ENCODE measurements around the gene FUZ.

DNA sequence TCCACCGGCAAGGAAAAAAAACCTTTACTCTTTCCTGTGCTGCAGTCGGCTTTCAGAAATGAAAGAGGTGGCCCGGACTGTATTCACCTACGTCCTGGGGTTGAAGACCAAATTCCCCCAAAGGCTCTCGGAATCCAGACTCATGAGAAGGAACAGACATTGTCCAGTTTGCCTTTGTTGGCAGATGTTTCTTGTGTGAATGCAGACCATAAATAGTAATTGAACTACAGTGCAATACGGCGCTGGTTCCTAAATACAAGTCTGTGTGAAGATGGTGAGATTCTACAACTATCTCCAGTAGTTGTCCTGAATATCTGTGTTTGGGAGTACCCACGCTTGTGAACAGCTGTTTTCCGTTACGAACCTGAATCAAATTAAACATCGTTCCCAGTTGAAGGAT, 26.6 kb upstream of the FUZ start:
- TF ChIP-seq SP1 (IDR thresholded peaks at IDR 0.05; ENCODE audit: low read depth, low read length), result no peak
- no peak for TF ChIP-seq CREB1 (IDR thresholded peaks at IDR 0.05)
- TF ChIP-seq ZNF274 (IDR thresholded peaks at IDR 0.05; ENCODE audit: borderline replicate concordance, extremely low read depth, low read length), result no peak
- TF ChIP-seq, protein P1, sequence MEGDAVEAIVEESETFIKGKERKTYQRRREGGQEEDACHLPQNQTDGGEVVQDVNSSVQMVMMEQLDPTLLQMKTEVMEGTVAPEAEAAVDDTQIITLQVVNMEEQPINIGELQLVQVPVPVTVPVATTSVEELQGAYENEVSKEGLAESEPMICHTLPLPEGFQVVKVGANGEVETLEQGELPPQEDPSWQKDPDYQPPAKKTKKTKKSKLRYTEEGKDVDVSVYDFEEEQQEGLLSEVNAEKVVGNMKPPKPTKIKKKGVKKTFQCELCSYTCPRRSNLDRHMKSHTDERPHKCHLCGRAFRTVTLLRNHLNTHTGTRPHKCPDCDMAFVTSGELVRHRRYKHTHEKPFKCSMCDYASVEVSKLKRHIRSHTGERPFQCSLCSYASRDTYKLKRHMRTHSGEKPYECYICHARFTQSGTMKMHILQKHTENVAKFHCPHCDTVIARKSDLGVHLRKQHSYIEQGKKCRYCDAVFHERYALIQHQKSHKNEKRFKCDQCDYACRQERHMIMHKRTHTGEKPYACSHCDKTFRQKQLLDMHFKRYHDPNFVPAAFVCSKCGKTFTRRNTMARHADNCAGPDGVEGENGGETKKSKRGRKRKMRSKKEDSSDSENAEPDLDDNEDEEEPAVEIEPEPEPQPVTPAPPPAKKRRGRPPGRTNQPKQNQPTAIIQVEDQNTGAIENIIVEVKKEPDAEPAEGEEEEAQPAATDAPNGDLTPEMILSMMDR (IDR thresholded peaks at IDR 0.05; ENCODE audit: control extremely low read depth in 1 of 3, insufficient read depth in 1 of 3, low read depth in 1 of 3, low read length in 3 of 3), result no peak
- TF ChIP-seq YY1 (IDR thresholded peaks at IDR 0.05; ENCODE audit: low read depth, low read length), result no peak
- no peak for TF ChIP-seq JUN (IDR thresholded peaks at IDR 0.05; ENCODE audit: low read depth, low read length)
- no peak for TF ChIP-seq SUZ12 (IDR thresholded peaks at IDR 0.05; ENCODE audit: low read length)
- TF ChIP-seq, protein P2, sequence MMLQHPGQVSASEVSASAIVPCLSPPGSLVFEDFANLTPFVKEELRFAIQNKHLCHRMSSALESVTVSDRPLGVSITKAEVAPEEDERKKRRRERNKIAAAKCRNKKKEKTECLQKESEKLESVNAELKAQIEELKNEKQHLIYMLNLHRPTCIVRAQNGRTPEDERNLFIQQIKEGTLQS (IDR thresholded peaks at IDR 0.05; ENCODE audit: insufficient read depth, low read depth, low read length), result no peak
- TF ChIP-seq POLR2A (IDR thresholded peaks at IDR 0.05; ENCODE audit: control extremely low read depth in 1 of 2, low read depth in 2 of 2, low read length in 2 of 2), result no peak
- TF ChIP-seq TCF12 (IDR thresholded peaks at IDR 0.05; ENCODE audit: low read depth, low read length), result no peak

Measured in H1 (cell line).